ENCODE data around the gene CHSY3. TPM values are rescaled to one million over a fixed set of nuclear protein-coding genes. Genes with fewer than 3 reads are reported as not detected.

The CHSY3 gene
- total RNA-seq, 1 donor: 9.9 TPM

DNA sequence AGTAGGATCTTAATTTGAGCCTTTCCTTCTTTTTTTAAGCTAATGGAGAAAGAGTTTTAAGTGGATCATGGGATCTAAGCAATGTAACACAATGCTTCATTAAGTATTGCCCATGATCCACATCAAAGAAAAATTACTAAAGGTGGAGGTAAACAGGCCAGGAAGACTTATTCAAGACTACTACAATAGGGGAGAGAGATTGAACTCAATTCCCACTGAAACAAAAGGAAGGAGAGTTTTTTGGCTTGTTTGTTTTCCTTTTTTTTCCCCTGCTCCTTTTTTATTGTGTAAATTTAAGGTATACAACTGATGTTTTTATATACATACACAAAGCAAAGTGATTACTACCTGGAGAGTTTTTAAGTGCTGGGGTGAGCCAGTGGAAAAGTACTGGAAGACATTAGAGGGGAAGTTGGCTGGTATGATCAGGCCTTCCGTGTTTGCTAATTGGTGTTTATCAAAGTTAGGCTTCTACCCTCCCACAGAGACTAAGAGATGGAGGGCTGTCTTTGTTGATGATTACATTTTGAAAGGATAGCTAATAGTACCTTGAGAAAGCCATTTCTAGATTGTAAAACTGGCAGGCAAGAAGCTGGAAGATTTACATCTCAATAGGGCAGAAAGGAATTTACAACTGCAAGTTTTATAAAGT lies 262.7 kb downstream of the CHSY3 start:
- TF ChIP-seq, protein P1, sequence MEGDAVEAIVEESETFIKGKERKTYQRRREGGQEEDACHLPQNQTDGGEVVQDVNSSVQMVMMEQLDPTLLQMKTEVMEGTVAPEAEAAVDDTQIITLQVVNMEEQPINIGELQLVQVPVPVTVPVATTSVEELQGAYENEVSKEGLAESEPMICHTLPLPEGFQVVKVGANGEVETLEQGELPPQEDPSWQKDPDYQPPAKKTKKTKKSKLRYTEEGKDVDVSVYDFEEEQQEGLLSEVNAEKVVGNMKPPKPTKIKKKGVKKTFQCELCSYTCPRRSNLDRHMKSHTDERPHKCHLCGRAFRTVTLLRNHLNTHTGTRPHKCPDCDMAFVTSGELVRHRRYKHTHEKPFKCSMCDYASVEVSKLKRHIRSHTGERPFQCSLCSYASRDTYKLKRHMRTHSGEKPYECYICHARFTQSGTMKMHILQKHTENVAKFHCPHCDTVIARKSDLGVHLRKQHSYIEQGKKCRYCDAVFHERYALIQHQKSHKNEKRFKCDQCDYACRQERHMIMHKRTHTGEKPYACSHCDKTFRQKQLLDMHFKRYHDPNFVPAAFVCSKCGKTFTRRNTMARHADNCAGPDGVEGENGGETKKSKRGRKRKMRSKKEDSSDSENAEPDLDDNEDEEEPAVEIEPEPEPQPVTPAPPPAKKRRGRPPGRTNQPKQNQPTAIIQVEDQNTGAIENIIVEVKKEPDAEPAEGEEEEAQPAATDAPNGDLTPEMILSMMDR (IDR thresholded peaks at IDR 0.05; ENCODE audit: insufficient read depth, low read depth, low read length): no peak
- H3K4me3 ChIP-seq (ENCODE audit: low read depth, low read length): no peak overlapping the region
- no peak for DNase-seq (ENCODE audit: low read depth)

DNA sequence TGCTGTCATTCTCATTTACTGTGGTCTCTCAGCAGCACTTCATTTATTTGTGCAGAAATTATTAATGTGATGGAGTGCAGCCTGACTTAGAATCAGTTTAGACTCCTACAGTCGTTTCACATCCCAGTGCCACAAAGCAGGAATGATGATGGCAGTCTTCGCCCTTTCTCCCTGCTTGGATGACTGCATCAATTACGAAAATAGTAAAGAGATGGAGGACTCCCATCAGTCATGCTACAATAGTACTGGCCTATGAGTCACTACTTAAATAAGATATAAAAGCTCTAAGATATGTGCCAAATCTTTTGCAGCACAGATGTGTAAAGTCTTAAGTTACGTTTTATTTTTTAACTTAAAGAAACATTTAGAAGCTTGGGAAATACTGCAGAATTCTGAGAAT lies 263.9 kb downstream of the CHSY3 start:
- DNase-seq (ENCODE audit: low read depth): peak; percentile 9
- no peak overlapping the region for H3K4me3 ChIP-seq (ENCODE audit: low read depth, low read length)
- TF ChIP-seq, protein P1 (IDR thresholded peaks at IDR 0.05; ENCODE audit: insufficient read depth, low read depth, low read length): no peak

DNA sequence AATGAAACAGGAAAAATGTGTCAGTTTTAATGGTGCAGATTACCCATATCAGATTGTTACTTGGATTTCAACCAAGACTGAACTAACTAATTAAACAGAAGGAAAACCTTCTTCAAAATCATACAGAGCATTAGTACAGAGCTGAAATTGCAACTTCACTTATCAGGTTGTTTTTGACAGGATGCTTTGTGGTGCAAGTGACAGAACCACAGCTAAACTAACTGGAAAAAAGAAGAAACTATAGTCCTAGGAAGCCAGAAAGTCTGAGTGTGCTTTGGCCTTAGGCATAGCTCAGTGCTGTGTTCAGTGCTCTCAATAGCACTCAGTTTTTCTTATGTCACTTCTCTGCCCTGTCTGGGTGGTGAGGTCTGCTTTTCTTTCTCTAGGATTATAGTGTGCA lies 267.4 kb downstream of the CHSY3 start:
- TF ChIP-seq, protein P1 (IDR thresholded peaks at IDR 0.05; ENCODE audit: insufficient read depth, low read depth, low read length): no peak
- no peak overlapping the region for H3K4me3 ChIP-seq (ENCODE audit: low read depth, low read length)
- DNase-seq (ENCODE audit: low read depth): no peak

DNA sequence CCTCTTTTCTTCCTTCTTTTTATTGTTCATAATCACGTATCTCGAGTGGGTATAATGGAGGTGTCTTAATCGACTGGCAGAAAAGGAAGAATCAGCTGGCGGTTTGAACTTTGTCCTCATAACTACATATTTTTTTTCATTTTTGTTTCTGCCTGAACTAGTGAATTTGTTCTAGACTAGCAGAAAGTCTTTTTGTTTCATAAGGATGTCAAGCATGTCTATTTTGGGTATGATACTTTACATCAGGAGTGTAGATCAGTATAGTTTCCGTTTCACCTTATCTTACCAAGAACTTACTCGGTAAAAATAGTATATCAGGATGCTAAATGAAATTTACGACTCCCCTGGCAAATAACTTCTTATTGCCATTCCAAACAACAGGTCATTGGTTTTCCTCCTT lies 278.9 kb downstream of the CHSY3 start:
- TF ChIP-seq, protein P1 (IDR thresholded peaks at IDR 0.05; ENCODE audit: insufficient read depth, low read depth, low read length): no peak
- no peak for DNase-seq (ENCODE audit: low read depth)
- no peak overlapping the region for H3K4me3 ChIP-seq (ENCODE audit: low read depth, low read length)

DNA sequence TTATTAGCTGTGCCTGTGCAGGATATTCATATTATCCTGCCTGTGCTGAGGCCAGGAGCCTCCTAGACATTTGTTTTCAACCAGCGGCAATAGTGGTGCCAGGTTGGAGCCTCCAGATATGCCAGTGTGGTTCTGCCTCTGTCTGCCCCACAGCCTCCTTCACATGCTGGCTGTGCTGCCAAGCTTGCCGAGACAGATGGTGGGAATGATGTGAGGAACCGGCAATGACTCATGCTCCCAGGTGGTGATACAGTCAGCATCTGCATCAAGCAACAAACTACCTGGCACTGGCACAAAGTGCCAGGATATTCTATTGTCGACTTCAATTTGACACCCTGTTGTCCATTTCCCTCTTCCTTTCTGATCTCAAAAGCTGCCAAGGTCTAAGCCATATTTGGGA lies 285.7 kb downstream of the CHSY3 start:
- no peak for DNase-seq (ENCODE audit: low read depth)
- TF ChIP-seq, protein P1 (IDR thresholded peaks at IDR 0.05; ENCODE audit: insufficient read depth, low read depth, low read length): no peak
- no peak overlapping the region for H3K4me3 ChIP-seq (ENCODE audit: low read depth, low read length)

DNA sequence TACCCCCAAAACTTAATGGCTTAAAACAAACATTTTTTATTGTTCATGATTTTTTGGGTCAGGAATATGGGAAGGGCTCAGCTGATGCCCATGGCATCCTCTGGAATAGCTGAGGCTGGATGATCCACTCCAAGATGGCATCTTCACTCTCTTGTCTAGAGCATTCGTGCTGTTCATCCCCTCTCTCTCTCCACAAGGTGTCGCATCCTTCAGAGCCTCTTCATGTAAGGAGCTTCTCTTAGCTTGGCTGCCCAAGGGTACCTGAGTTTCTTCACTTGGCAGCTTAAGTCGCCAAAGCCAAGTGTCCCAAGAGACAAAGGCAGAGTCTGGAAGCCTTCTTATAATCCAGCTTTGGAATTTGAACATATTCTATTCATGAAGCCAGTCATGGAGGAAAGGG lies 294.7 kb downstream of the CHSY3 start:
- TF ChIP-seq, protein P1 (IDR thresholded peaks at IDR 0.05; ENCODE audit: insufficient read depth, low read depth, low read length): peak; percentile 56
- DNase-seq (ENCODE audit: low read depth): peak; percentile 45
- H3K4me3 ChIP-seq (ENCODE audit: low read depth, low read length): no peak overlapping the region

DNA sequence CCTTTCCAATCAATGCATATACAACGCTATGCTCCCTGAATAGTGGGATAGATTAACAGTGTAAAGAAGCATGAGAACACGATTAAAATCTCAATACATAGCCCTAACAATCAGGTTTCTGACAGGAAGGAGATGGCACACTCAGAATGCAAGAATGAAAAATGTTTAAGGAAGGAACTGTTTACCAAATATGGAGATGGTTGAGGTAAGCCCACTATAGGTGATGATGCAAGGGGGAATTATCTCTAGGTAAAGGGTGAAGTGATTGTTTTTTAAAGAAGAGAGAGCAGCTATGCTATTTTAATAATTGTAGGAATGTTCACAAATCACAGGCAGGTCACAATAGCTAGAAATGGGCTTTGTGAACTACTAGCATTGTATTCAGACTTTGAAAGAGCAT lies 302.4 kb downstream of the CHSY3 start:
- TF ChIP-seq, protein P1 (IDR thresholded peaks at IDR 0.05; ENCODE audit: insufficient read depth, low read depth, low read length): no peak
- DNase-seq (ENCODE audit: low read depth): no peak

More for the DNA sequence above, 302.4 kb downstream of the CHSY3 start:
- H3K4me3 ChIP-seq (ENCODE audit: low read depth, low read length): no peak overlapping the region
